Thyroid gland (tissue), 4 donors: ENCODE data around the gene TBC1D3B.
"Not testable (repeated sequence)": the region's sequence is repeated elsewhere in the genome, so short reads cannot be mapped to it uniquely, and the experiment has no call there.

Source experiments
- POLR2A ChIP-seq, 2 donors: fragments of 450-650 bp; IDR thresholded peaks; one replicate each; pipeline ENCODE4 v1.6.1; 2017; ENCODE audit warnings: antibody characterized with exemption in 2 of 2, mild to moderate bottlenecking in 2 of 2, moderate library complexity in 1 of 2
- TF ChIP-seq, protein P1 (sequence below), 6 experiments: fragments of 200-600 bp in 3 of 6; fragments of 450-650 bp in 3 of 6; sonication (generic) in 3 of 6; IDR thresholded peaks; one replicate each; pipeline ENCODE4 v1.5.1; 2016 to 2019; ENCODE audit warnings: antibody characterized with exemption in 6 of 6, mild to moderate bottlenecking in 2 of 6, inconsistent platforms in 1 of 6, moderate library complexity in 1 of 6

DNA sequence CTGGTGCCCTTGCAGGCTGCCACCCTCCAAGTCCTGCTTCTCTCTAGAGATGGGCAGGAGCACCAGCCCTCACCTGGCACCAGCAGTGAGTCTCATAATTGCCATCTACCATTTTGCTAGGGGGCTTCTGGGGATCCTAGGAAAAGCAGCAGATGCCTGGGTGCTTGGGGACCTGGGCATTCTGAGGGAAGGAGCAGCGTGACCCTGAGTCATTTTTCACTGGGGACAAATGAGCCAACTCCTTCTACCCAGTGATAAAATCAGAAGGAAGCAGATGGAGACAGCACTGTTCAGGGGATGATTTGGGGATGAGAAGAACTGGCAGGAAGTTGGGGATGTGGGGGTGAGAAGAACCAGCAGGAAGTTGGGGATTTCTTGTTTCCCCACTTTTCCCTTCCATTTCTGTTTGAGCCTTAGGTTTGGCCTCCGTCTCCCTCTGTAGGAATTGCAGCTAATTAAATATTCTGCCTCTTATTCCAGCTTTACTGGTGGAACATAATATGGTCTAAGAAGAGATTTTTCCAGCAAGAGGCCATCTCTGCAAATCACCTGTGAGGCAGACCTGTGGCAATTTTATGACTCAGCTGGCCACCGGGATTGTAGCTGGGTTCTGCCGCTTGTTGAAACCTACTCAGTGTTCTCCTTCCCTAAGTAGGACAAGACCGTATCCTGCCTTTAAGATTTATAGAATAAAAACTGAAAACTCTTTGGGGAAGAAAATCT, 11.7 kb upstream of the TBC1D3B start:
- TF ChIP-seq, protein P1, sequence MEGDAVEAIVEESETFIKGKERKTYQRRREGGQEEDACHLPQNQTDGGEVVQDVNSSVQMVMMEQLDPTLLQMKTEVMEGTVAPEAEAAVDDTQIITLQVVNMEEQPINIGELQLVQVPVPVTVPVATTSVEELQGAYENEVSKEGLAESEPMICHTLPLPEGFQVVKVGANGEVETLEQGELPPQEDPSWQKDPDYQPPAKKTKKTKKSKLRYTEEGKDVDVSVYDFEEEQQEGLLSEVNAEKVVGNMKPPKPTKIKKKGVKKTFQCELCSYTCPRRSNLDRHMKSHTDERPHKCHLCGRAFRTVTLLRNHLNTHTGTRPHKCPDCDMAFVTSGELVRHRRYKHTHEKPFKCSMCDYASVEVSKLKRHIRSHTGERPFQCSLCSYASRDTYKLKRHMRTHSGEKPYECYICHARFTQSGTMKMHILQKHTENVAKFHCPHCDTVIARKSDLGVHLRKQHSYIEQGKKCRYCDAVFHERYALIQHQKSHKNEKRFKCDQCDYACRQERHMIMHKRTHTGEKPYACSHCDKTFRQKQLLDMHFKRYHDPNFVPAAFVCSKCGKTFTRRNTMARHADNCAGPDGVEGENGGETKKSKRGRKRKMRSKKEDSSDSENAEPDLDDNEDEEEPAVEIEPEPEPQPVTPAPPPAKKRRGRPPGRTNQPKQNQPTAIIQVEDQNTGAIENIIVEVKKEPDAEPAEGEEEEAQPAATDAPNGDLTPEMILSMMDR (IDR thresholded peaks at IDR 0.05), result not testable (repeated sequence)
- TF ChIP-seq POLR2A (IDR thresholded peaks at IDR 0.05), result not testable (repeated sequence)
